Breast epithelium (tissue), 3 donors: ENCODE data around the gene DCTN2.

ENCODE experiments used
- POLR2AphosphoS5 ChIP-seq, 3 donors: sonication (generic); formaldehyde crosslinking; IDR thresholded peaks; one replicate each; pipeline ENCODE4 v1.6.1; 2017; ENCODE audit warnings: antibody characterized with exemption in 3 of 3
- TF ChIP-seq, protein P1 (sequence below), 3 donors: fragments of 450-650 bp; IDR thresholded peaks; one replicate each; pipeline ENCODE4 v1.5.1; 2016 to 2017; ENCODE audit warnings: antibody characterized with exemption in 3 of 3, mild to moderate bottlenecking in 3 of 3, moderate library complexity in 3 of 3

DNA sequence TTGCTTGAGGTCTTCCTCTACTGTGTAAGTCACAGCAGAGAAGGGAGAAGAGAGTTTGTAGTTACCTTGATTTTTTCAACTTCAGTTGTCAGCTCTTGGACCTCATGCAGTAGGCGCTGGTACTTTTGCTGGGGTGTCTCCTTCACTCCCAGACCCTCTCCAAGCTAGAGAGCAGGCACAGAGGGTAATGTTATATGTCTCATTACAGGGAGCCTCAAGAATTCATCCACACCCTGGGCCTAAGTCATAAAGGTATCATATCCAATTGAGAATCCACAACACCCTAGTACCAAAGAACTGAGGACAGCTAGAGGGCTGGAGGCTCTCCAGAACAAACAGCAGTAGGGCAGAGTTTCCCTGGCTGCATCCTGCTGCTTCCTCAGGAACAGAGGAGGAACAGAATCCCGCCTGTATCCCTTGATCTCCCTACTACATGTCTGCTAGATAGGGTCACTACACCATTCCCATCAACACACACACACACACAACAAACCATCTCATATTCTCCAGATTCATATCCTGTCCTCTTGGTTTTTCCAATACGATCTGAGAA is 11.9 kb downstream of the DCTN2 start:
- TF ChIP-seq POLR2AphosphoS5 (IDR thresholded peaks at IDR 0.05) = no peak
- TF ChIP-seq, protein P1, sequence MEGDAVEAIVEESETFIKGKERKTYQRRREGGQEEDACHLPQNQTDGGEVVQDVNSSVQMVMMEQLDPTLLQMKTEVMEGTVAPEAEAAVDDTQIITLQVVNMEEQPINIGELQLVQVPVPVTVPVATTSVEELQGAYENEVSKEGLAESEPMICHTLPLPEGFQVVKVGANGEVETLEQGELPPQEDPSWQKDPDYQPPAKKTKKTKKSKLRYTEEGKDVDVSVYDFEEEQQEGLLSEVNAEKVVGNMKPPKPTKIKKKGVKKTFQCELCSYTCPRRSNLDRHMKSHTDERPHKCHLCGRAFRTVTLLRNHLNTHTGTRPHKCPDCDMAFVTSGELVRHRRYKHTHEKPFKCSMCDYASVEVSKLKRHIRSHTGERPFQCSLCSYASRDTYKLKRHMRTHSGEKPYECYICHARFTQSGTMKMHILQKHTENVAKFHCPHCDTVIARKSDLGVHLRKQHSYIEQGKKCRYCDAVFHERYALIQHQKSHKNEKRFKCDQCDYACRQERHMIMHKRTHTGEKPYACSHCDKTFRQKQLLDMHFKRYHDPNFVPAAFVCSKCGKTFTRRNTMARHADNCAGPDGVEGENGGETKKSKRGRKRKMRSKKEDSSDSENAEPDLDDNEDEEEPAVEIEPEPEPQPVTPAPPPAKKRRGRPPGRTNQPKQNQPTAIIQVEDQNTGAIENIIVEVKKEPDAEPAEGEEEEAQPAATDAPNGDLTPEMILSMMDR (IDR thresholded peaks at IDR 0.05) = no peak
